IMR-90 (cell line): Measurements from ENCODE around the gene CDKL5. TPM values are rescaled to one million over a fixed set of nuclear protein-coding genes. Genes with fewer than 3 reads are reported as not detected.

Experiments used
- ATAC-seq: fragments of 200-7000 bp; cut with Tn5 transposase; 2 replicates; pipeline ENCODE4 v1.9.1; 2020; ENCODE audit warnings: low read depth, mild to moderate bottlenecking, moderate library complexity
- BruUV-seq: library from RNA; stranded (reverse); fragments of 400-500 nt; replicated peaks from 2 replicates; lab custom pipeline; 2021; lab: Mats Ljungman, UMichigan
- CTCF ChIA-PET: fragments of 300-600 bp; formaldehyde crosslinking; extraction: SDS; loops from one replicate; lab custom pipeline; 2021; ENCODE audit warnings: antibody characterized with exemption; lab: Yijun Ruan, JAX
- POLR2A ChIA-PET: fragments of 300-600 bp; sonication (Branson Sonifier 250); formaldehyde crosslinking; loops from one replicate; lab custom pipeline; 2022; ENCODE audit warnings: antibody characterized with exemption; ENCODE audit not compliant: unreplicated experiment; lab: Charles Lee
- DNase-seq: peaks from one replicate; pipeline ENCODE4 v3.0.0; 2013
- H2AFZ ChIP-seq: replicated peaks from 2 replicates; pipeline ENCODE3; 2013; ENCODE audit warnings: low read length, mild to moderate bottlenecking; ENCODE audit not compliant: poor library complexity
- H2AK5ac ChIP-seq: 2 replicates; pipeline ENCODE4 v1.6.1; 2013; ENCODE audit warnings: low read depth, low read length, inconsistent platforms
- H2AK9ac ChIP-seq: replicated peaks from 2 replicates; pipeline ENCODE3; 2013; ENCODE audit warnings: mild to moderate bottlenecking, low read depth, low read length, moderate library complexity; ENCODE audit not compliant: poor library complexity
- H2BK120ac ChIP-seq: 2 replicates; pipeline ENCODE4 v1.6.1; 2013; ENCODE audit warnings: low read depth, low read length, inconsistent platforms
- H2BK15ac ChIP-seq: 3 replicates; pipeline ENCODE4 v1.6.1; 2013; ENCODE audit warnings: low read depth, low read length, inconsistent platforms
- H2BK20ac ChIP-seq: 2 replicates; pipeline ENCODE4 v1.6.1; 2013; ENCODE audit warnings: low read depth, mild to moderate bottlenecking, inconsistent platforms, low read length, moderate library complexity
- H2BK5ac ChIP-seq: 2 replicates; pipeline ENCODE4 v1.6.1; 2013; ENCODE audit warnings: mild to moderate bottlenecking, low read depth, low read length, inconsistent platforms; ENCODE audit not compliant: poor library complexity, severe bottlenecking
- H3K14ac ChIP-seq: replicated peaks from 2 replicates; pipeline ENCODE4 v1.6.1; 2013; ENCODE audit warnings: low read depth, low read length, inconsistent platforms
- H3K18ac ChIP-seq: 2 replicates; pipeline ENCODE4 v1.6.1; 2013; ENCODE audit warnings: low read depth, low read length, control low read depth
- H3K23ac ChIP-seq: 2 replicates; pipeline ENCODE4 v1.6.1; 2013; ENCODE audit warnings: low read depth, low read length, inconsistent platforms
- H3K27ac ChIP-seq: 2 replicates; pipeline ENCODE4 v1.5.1; 2013; ENCODE audit warnings: mild to moderate bottlenecking, control low read depth, low read length; ENCODE audit not compliant: insufficient read depth
- H3K27me3 ChIP-seq: 2 replicates; pipeline ENCODE4 v1.6.1; 2013; ENCODE audit warnings: low read length; ENCODE audit not compliant: control insufficient read depth, insufficient read depth
- H3K36me3 ChIP-seq: 2 replicates; pipeline ENCODE4 v1.6.1; 2013; ENCODE audit warnings: low read length, mixed read lengths; ENCODE audit not compliant: control insufficient read depth, insufficient read depth
- H3K4ac ChIP-seq: 2 replicates; pipeline ENCODE4 v1.6.1; 2013; ENCODE audit warnings: low read depth, low read length, inconsistent platforms
- H3K4me1 ChIP-seq: 2 replicates; pipeline ENCODE4 v1.6.1; 2013; ENCODE audit warnings: low read length, mixed read lengths; ENCODE audit not compliant: control insufficient read depth, insufficient read depth
- H3K4me2 ChIP-seq: 2 replicates; pipeline ENCODE4 v1.6.1; 2013; ENCODE audit warnings: low read depth, mild to moderate bottlenecking, control low read depth, low read length, moderate library complexity
- H3K4me3 ChIP-seq: 2 replicates; pipeline ENCODE4 v1.5.1; 2013; ENCODE audit warnings: low read depth, mild to moderate bottlenecking, control low read depth, low read length, moderate library complexity; ENCODE audit not compliant: insufficient read depth
- H3K56ac ChIP-seq: 2 replicates; pipeline ENCODE4 v1.6.1; 2013; ENCODE audit warnings: low read length, inconsistent platforms; ENCODE audit not compliant: insufficient read depth; ENCODE audit errors: extremely low read depth
- H3K79me1 ChIP-seq, 2 experiments: 2 replicates each; pipeline ENCODE4 v1.6.1; 2013; ENCODE audit warnings: low read length in 2 of 2, inconsistent platforms in 1 of 2, low read depth in 1 of 2
- H3K9ac ChIP-seq: 2 replicates; pipeline ENCODE4 v1.6.1; 2013; ENCODE audit warnings: low read depth, low read length, control low read depth
- H3K9me1 ChIP-seq: 2 replicates; pipeline ENCODE4 v1.6.1; 2013; ENCODE audit warnings: low read length, inconsistent platforms; ENCODE audit not compliant: insufficient read depth
- H3K9me3 ChIP-seq: 2 replicates; pipeline ENCODE4 v1.6.1; 2013; ENCODE audit warnings: low read length; ENCODE audit not compliant: control insufficient read depth, insufficient read depth
- H4K20me1 ChIP-seq: 2 replicates; pipeline ENCODE4 v1.6.1; 2013; ENCODE audit warnings: low read length, inconsistent platforms; ENCODE audit not compliant: insufficient read depth
- H4K5ac ChIP-seq: 2 replicates; pipeline ENCODE4 v1.6.1; 2013; ENCODE audit warnings: mild to moderate bottlenecking, low read depth, low read length, control low read depth
- H4K8ac ChIP-seq, 2 experiments: 2 replicates each; pipeline ENCODE4 v1.6.1; 2013; ENCODE audit warnings: low read depth in 2 of 2, low read length in 2 of 2, control low read depth in 1 of 2, inconsistent platforms in 1 of 2
- H4K91ac ChIP-seq: 2 replicates; pipeline ENCODE4 v1.6.1; 2013; ENCODE audit warnings: low read depth, low read length, inconsistent platforms; ENCODE audit not compliant: insufficient read depth
- ELK1 ChIP-seq: fragments of 150-350 bp; IDR thresholded peaks from 2 replicates; pipeline ENCODE4 v1.6.1; 2016; ENCODE audit warnings: low read depth, mild to moderate bottlenecking, low read length, moderate library complexity, borderline replicate concordance
- MXI1 ChIP-seq: IDR thresholded peaks from 2 replicates; pipeline ENCODE4 v1.6.1; 2012; ENCODE audit warnings: low read depth, mild to moderate bottlenecking, low read length, moderate library complexity, borderline replicate concordance
- NFE2L2 ChIP-seq: fragments of 150-350 bp; IDR thresholded peaks from 2 replicates; pipeline ENCODE4 v1.6.1; 2016; ENCODE audit warnings: low read depth, mild to moderate bottlenecking, low read length
- WGBS, 2 experiments: methylation state at CpG; one replicate each; pipeline versions ENCODE4 v1.1.5 to v1.1.7; 2013; ENCODE audit warnings: missing lambda C conversion rate in 2 of 2; ENCODE audit not compliant: insufficient read length in 1 of 2; ENCODE audit errors: extremely low coverage in 2 of 2; 5-methylcytosine and 5-hydroxymethylcytosine counted together
- dilution Hi-C: fragments of 300-500 bp; cut with HindIII; formaldehyde crosslinking; loops from one replicate; pipeline ENCODE4 v1.14.3; 2018; ENCODE audit warnings: low sequenced_read_pairs; ENCODE audit not compliant: unreplicated experiment
- in situ Hi-C: fragments of 300-500 bp; cut with MboI; formaldehyde crosslinking; loops from 3 replicates; pipeline ENCODE4 v1.14.3; 2019; ENCODE audit warnings: low sequenced_read_pairs, inconsistent platforms, mixed read lengths
- intact Hi-C: fragments of 100-400 bp; cut with micrococcal nuclease; formaldehyde crosslinking; loops from 2 replicates; pipeline ENCODE4 v1.10.0; 2022
- polyA plus RNA-seq, 3 experiments: library from polyadenylated mRNA; depleted of rRNA; stranded (reverse); fragments of >200 nt; gene quantifications; 2 replicates each; pipeline ENCODE4 v1.2.3, GENCODE V29; 2012; ENCODE audit warnings: low replicate concordance in 1 of 3
- total RNA-seq: library from RNA; depleted of rRNA; stranded (reverse); fragments of >200 nt; gene quantifications from 2 replicates; pipeline ENCODE4 v1.2.3, GENCODE V29; 2012

CDKL5 gene
- total and polyA plus RNA-seq, 2 of the 4 experiments (the other 2 are of a cell fraction): 3.5 to 9.7 TPM

- no peak overlapping the region for H3K4ac ChIP-seq
- in situ Hi-C loops (no loop called here), dilution Hi-C loops (no loop called here), intact Hi-C loops (no loop called here)
- no peak overlapping the region for H2AK5ac ChIP-seq
- H3K23ac ChIP-seq: no peak overlapping the region
- no peaks in the 10 kb centered on the region for H3K9me3 ChIP-seq
- H4K8ac ChIP-seq: no peak overlapping the region
- TF ChIP-seq ELK1 (no peak), NFE2L2 (no peak), MXI1 (no peak)
- no peak overlapping the region for H3K9ac ChIP-seq
- H3K4me2 ChIP-seq: no peak overlapping the region
- H3K36me3 ChIP-seq: 0 out of 2 replicates have a peak, but pooled peaks cover 2% of the 10 kb centered on the region
- H2AFZ ChIP-seq: no peak overlapping the region
- H4K5ac ChIP-seq: no peak overlapping the region
- ChIA-PET CTCF (interaction anchor here (0.6 kb wide), 1 partner anchor 926 kb away, joined by 5 read pairs; no protein-coding TSS in a partner anchor), POLR2A (no interaction called here)
- no peak overlapping the region for H3K4me3 ChIP-seq
- H3K27me3 ChIP-seq: no peaks in the 10 kb centered on the region
- H3K14ac ChIP-seq: no peak overlapping the region
- WGBS, 2 experiments: no CpG with 5 or more reads among the region's 2 CpGs
- no peak overlapping the region for H3K27ac ChIP-seq
- H2BK120ac ChIP-seq: no peak overlapping the region
- DNase-seq (no peak), ATAC-seq (no peak)
- H4K20me1 ChIP-seq: no peaks in the 10 kb centered on the region
- no peak overlapping the region for H3K56ac ChIP-seq
- H2AK9ac ChIP-seq: no peak overlapping the region
- no peak overlapping the region for H3K18ac ChIP-seq
- no peak overlapping the region for H2BK15ac ChIP-seq
- H4K91ac ChIP-seq: no peak overlapping the region
- no peaks in the 10 kb centered on the region for H3K4me1 ChIP-seq
- no TSS peak for BruUV-seq
- H2BK5ac ChIP-seq: no peak overlapping the region
- H3K79me1 ChIP-seq: peaks cover 0 to 2% of the 10 kb centered on the region in 2 experiments; a peak in 1 of 4 replicates
- no peak overlapping the region for H2BK20ac ChIP-seq
- no peaks in the 10 kb centered on the region for H3K9me1 ChIP-seq
Observed at GRCh38 chrX:18534949-18535348, 109.5 kb downstream of the CDKL5 start.
